HUES6 (cell line): ENCODE measurements around the gene DCLK1.

ENCODE experiments used
- H3K27ac ChIP-seq: 2 replicates; pipeline ENCODE4 v1.7.0; 2013; ENCODE audit warnings: low read depth, mild to moderate bottlenecking, low read length, inconsistent platforms
- H3K27me3 ChIP-seq: 2 replicates; pipeline ENCODE4 v1.6.1; 2013; ENCODE audit warnings: low read length; ENCODE audit not compliant: control insufficient read depth, insufficient read depth
- H3K36me3 ChIP-seq: 2 replicates; pipeline ENCODE4 v1.6.1; 2013; ENCODE audit warnings: low read length; ENCODE audit not compliant: control insufficient read depth, insufficient read depth
- H3K4me1 ChIP-seq: 2 replicates; pipeline ENCODE4 v1.6.1; 2013; ENCODE audit warnings: low read length; ENCODE audit not compliant: control insufficient read depth, insufficient read depth
- H3K4me3 ChIP-seq: 2 replicates; pipeline ENCODE4 v1.5.1; 2013; ENCODE audit warnings: low read depth, low read length
- H3K9ac ChIP-seq: one replicate; pipeline ENCODE4 v1.6.1; 2013; ENCODE audit warnings: mild to moderate bottlenecking, low read length
- H3K9me3 ChIP-seq: 2 replicates; pipeline ENCODE4 v1.6.1; 2013; ENCODE audit warnings: low read depth, low read length; ENCODE audit not compliant: control insufficient read depth, insufficient read depth

Gene DCLK1

GRCh38 chr13:35903075-35903474, 228.1 kb downstream of the DCLK1 start:
- no peaks in the 10 kb centered on the region for H3K9me3 ChIP-seq
- H3K4me3 ChIP-seq = no peak overlapping the region
- H3K4me1 ChIP-seq = peaks cover 12% of the 10 kb centered on the region
- H3K27me3 ChIP-seq = no peaks in the 10 kb centered on the region
- no peaks in the 10 kb centered on the region for H3K36me3 ChIP-seq
- no peak overlapping the region for H3K27ac ChIP-seq
- no peak overlapping the region for H3K9ac ChIP-seq

GRCh38 chr13:35898041-35898440, 233.1 kb downstream of the DCLK1 start:
- Histone ChIP-seq H3K27ac (no peak overlapping the region), H3K9me3 (no peaks in the 10 kb centered on the region), H3K9ac (no peak overlapping the region), H3K4me1 (peaks cover 5% of the 10 kb centered on the region), H3K4me3 (no peak overlapping the region), H3K36me3 (no peaks in the 10 kb centered on the region), H3K27me3 (no peaks in the 10 kb centered on the region)

- Histone ChIP-seq H3K4me3 (no peak overlapping the region), H3K4me1 (peaks cover 8% of the 10 kb centered on the region), H3K9ac (no peak overlapping the region), H3K9me3 (no peaks in the 10 kb centered on the region), H3K27me3 (no peaks in the 10 kb centered on the region), H3K27ac (no peak overlapping the region), H3K36me3 (no peaks in the 10 kb centered on the region)
These were observed 236.5 kb downstream of the DCLK1 start for GRCh38 chr13:35894636-35895035.

DNA sequence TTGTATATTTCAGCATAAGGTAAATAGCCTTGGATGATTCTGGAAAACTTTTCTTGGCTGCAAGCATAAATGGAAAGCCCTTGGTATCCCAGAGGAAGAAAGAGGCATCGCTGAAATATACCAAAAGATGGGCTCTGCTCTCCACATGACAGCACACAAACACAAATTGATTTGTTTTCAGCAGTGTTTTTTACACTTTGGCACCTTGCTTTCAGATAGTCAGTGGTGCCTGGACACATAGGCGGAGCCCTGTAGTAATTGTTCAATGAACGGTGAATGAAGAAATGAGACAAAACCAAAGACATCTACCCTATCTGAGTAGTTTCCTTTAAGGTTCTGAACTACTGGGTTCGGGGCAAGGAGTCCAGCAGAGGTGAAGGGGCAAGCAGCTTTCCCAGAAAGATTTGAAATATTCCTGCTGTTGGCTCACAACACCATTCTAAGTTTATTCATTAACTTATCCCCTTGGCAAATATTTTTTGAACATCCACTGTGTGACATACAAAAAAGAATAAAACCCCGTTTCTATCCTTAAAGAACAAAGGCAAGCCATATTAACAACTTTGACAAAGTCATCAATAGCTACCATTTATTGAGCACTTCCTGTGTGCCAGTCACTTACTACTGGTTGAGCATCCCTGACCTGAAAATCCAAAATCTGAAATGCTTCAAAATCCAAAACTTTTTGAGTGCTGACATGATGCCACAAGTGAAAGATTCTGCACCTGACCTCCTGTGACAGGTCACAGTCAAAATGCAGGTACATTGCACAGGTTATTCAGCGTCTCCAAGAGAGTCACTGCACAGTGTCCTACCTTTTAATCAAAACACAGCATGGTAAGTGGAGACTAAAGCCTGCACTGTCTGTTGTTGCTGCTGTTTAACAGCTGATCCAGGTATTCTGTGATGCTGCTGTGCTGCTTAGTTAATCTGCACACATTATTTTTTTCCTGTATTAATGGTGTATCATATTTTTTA, 238.1 kb downstream of the DCLK1 start:
- Histone ChIP-seq H3K36me3 (no peaks in the 10 kb centered on the region), H3K9me3 (no peaks in the 10 kb centered on the region), H3K4me3 (no peak overlapping the region), H3K27ac (no peak overlapping the region), H3K4me1 (peaks cover 8% of the 10 kb centered on the region), H3K27me3 (no peaks in the 10 kb centered on the region), H3K9ac (no peak overlapping the region)

DNA sequence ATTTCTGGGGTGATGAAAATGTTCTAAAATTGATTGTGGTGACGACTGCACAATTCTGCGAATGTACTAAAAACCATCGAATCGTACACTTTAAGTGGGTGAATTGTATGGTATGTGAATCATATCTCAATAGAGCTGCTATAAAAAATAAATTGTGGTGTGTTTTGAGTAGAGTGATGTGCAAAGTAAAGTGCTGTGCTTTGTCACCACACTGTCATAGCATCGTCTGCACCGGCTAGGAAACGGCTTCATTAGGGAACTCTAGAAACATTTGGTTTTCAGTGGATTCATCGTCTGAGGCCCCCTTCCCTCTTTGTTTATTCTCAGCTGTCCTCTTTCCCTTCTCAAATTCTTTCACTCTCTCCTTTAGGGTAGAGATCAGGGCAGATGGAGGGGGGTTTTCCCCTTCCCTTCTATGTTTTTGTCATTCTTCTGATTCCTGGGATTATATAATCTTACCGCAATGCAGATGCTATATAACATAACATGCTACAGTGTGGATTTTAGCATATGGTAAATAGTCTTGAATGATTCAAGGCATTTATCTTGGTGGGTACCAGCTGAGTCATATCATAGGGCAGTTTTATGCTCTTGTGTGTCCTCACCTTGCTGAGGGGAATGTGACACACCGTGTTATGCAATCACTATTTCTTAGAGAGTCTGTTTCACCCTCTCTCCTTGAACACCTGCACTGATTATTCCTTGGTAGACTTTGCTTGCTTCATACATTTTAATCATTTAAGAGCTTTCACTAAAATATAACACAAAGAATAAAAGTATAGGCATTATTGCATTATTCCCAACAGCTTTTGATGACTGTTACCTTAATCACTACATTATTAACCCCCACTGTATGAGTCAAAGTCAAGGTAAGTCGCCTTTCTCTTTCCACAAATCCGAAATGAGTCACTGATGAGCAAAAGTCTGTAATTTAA, 239.4 kb downstream of the DCLK1 start:
- H3K4me3 ChIP-seq = no peak overlapping the region
- H3K27ac ChIP-seq = no peak overlapping the region
- no peaks in the 10 kb centered on the region for H3K9me3 ChIP-seq
- H3K27me3 ChIP-seq = no peaks in the 10 kb centered on the region
- H3K9ac ChIP-seq = no peak overlapping the region
- H3K36me3 ChIP-seq = no peaks in the 10 kb centered on the region
- peaks cover 15% of the 10 kb centered on the region for H3K4me1 ChIP-seq

DNA sequence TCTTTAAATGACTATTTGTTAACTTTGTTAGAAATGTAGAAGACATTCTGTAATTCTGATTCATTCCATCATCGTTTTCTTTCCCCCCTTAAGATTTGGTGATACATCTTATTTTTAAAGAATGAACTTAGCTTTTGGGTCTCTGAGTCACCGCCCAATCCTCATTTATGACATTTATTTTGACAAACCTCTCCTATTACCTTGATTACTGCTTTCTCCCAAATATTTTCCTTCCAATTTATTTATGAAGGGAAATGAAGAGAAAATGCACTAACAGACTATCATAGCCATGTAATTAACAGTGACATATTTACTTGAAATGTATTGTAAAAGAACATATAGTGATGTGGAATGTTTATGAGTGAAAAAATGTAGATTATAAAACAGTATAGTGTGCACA, 241.6 kb downstream of the DCLK1 start:
- no peak overlapping the region for H3K9ac ChIP-seq
- no peaks in the 10 kb centered on the region for H3K27me3 ChIP-seq
- no peaks in the 10 kb centered on the region for H3K36me3 ChIP-seq
- H3K4me3 ChIP-seq = no peak overlapping the region
- H3K9me3 ChIP-seq = no peaks in the 10 kb centered on the region
- H3K27ac ChIP-seq = no peak overlapping the region
- H3K4me1 ChIP-seq = peaks cover 15% of the 10 kb centered on the region

- Histone ChIP-seq H3K36me3 (no peaks in the 10 kb centered on the region), H3K9ac (no peak overlapping the region), H3K27me3 (no peaks in the 10 kb centered on the region), H3K27ac (no peak overlapping the region), H3K4me1 (peaks cover 18% of the 10 kb centered on the region), H3K9me3 (no peaks in the 10 kb centered on the region), H3K4me3 (no peak overlapping the region)
These were observed 242.2 kb downstream of the DCLK1 start for GRCh38 chr13:35888981-35889380.

- H3K9me3 ChIP-seq = no peaks in the 10 kb centered on the region
- H3K36me3 ChIP-seq = no peaks in the 10 kb centered on the region
- H3K27ac ChIP-seq = no peak overlapping the region
- H3K4me3 ChIP-seq = no peak overlapping the region
- H3K27me3 ChIP-seq = no peaks in the 10 kb centered on the region
- H3K4me1 ChIP-seq = peaks cover 18% of the 10 kb centered on the region
- H3K9ac ChIP-seq = no peak overlapping the region
These were observed 242.7 kb downstream of the DCLK1 start for GRCh38 chr13:35888457-35888883.

- no peaks in the 10 kb centered on the region for H3K27me3 ChIP-seq
- no peaks in the 10 kb centered on the region for H3K9me3 ChIP-seq
- peaks cover 25% of the 10 kb centered on the region for H3K4me1 ChIP-seq
- H3K4me3 ChIP-seq = no peak overlapping the region
- no peak overlapping the region for H3K27ac ChIP-seq
- no peaks in the 10 kb centered on the region for H3K36me3 ChIP-seq
- no peak overlapping the region for H3K9ac ChIP-seq
These were observed 244.0 kb downstream of the DCLK1 start for GRCh38 chr13:35887115-35887666.

GRCh38 chr13:35886332-35887114, 244.7 kb downstream of the DCLK1 start:
- H3K27me3 ChIP-seq = no peaks in the 10 kb centered on the region
- no peaks in the 10 kb centered on the region for H3K9me3 ChIP-seq
- no peak overlapping the region for H3K27ac ChIP-seq
- peaks cover 20% of the 10 kb centered on the region for H3K4me1 ChIP-seq
- H3K36me3 ChIP-seq = no peaks in the 10 kb centered on the region
- H3K4me3 ChIP-seq = no peak overlapping the region
- H3K9ac ChIP-seq = no peak overlapping the region
